SK-N-SH (cell line): ENCODE data around the gene NEURL1.

Experiments used
- CHD2 ChIP-seq: fragments of 150-350 bp; IDR thresholded peaks from 2 replicates; pipeline ENCODE4 v1.6.1; 2018; ENCODE audit warnings: low read length; ENCODE audit not compliant: partially characterized antibody
- CTCF ChIP-seq: fragments of 200-600 bp; sonication (generic); IDR thresholded peaks from 2 replicates; pipeline ENCODE4 v1.6.1; 2017; ENCODE audit warnings: antibody characterized with exemption, mild to moderate bottlenecking, moderate library complexity
- EZH2phosphoT487 ChIP-seq: fragments of 200-600 bp; sonication (generic); IDR thresholded peaks from 2 replicates; pipeline ENCODE4 v1.6.1; 2017; ENCODE audit warnings: low read depth, mixed run types, mild to moderate bottlenecking, antibody characterized with exemption, moderate library complexity, borderline replicate concordance
- FOXM1 ChIP-seq: IDR thresholded peaks from 2 replicates; pipeline ENCODE4 v1.4.0; 2012; ENCODE audit warnings: low read depth, mild to moderate bottlenecking
- MAX ChIP-seq: IDR thresholded peaks from 2 replicates; pipeline ENCODE4 v1.4.0; 2012; ENCODE audit warnings: low read depth
- NFIC ChIP-seq: IDR thresholded peaks from 2 replicates; pipeline ENCODE4 v1.4.0; 2012; ENCODE audit warnings: borderline replicate concordance
- NRF1 ChIP-seq: IDR thresholded peaks from 2 replicates; pipeline ENCODE4 v1.6.1; 2012; ENCODE audit warnings: low read depth, mild to moderate bottlenecking, low read length
- POLR2AphosphoS5 ChIP-seq: IDR thresholded peaks from 2 replicates; pipeline ENCODE4 v1.6.1; 2012; ENCODE audit warnings: low read depth, low read length
- RAD21 ChIP-seq: IDR thresholded peaks from 2 replicates; pipeline ENCODE4 v1.6.1; 2012; ENCODE audit warnings: mild to moderate bottlenecking, low read length
- REST ChIP-seq: IDR thresholded peaks from 2 replicates; pipeline ENCODE4 v1.6.1; 2012; ENCODE audit warnings: mild to moderate bottlenecking, low read depth, low read length, moderate library complexity
- SMC3 ChIP-seq: IDR thresholded peaks from 2 replicates; pipeline ENCODE4 v1.6.1; 2012; ENCODE audit warnings: low read depth, low read length, improper control_type of control experiment
- TAF1 ChIP-seq: IDR thresholded peaks from 2 replicates; pipeline ENCODE4 v1.6.1; 2012; ENCODE audit warnings: low read depth, mild to moderate bottlenecking, low read length, moderate library complexity, borderline replicate concordance

GRCh38 chr10:103456074-103456660, 37.3 kb upstream of the NEURL1 start:
- TF ChIP-seq REST (no peak), CTCF (no peak), NFIC (no peak), SMC3 (no peak), MAX (no peak), CHD2 (no peak), POLR2AphosphoS5 (no peak), NRF1 (no peak), TAF1 (no peak), FOXM1 (no peak), EZH2phosphoT487 (no peak), RAD21 (no peak)
